T-helper 22 cell (primary cell): Measurements from ENCODE around the gene IGFBP7.

Experiments used
- DNase-seq: peaks from one replicate; pipeline ENCODE4 v3.0.0-alpha.2; 2020; ENCODE audit warnings: low read depth

Gene IGFBP7

GRCh38 chr4:57109847-57110639, at the start of gene IGFBP7:
Gene IGFBP7, minus strand, starts transcription at chr4:57110385. Its CDS starts 34 bp downstream, at chr4:57110351.
- no peak for DNase-seq

GRCh38 chr4:57159866-57160265, 49.7 kb upstream of the IGFBP7 start:
- no peak for DNase-seq

GRCh38 chr4:57158762-57159161, 48.6 kb upstream of the IGFBP7 start:
- DNase-seq: no peak

- no peak for DNase-seq
Observed at GRCh38 chr4:57158221-57158620, 48.0 kb upstream of the IGFBP7 start.

GRCh38 chr4:57157596-57158137, 47.5 kb upstream of the IGFBP7 start:
- DNase-seq: no peak

GRCh38 chr4:57156242-57156990, 46.2 kb upstream of the IGFBP7 start:
- DNase-seq: no peak

GRCh38 chr4:57154926-57155325, 44.7 kb upstream of the IGFBP7 start:
- DNase-seq: no peak

GRCh38 chr4:57154191-57154590, 44.0 kb upstream of the IGFBP7 start:
- no peak for DNase-seq

GRCh38 chr4:57153207-57153606, 43.0 kb upstream of the IGFBP7 start:
- no peak for DNase-seq

- DNase-seq: no peak
Observed at GRCh38 chr4:57151481-57151880, 41.3 kb upstream of the IGFBP7 start.

GRCh38 chr4:57149833-57150232, 39.6 kb upstream of the IGFBP7 start:
- no peak for DNase-seq

GRCh38 chr4:57148831-57149505, 38.8 kb upstream of the IGFBP7 start:
- DNase-seq: no peak

- no peak for DNase-seq
Observed at GRCh38 chr4:57148177-57148576, 38.0 kb upstream of the IGFBP7 start.

- DNase-seq: no peak
Observed at GRCh38 chr4:57147335-57148060, 37.3 kb upstream of the IGFBP7 start.

- DNase-seq: no peak
Observed at GRCh38 chr4:57146444-57146843, 36.3 kb upstream of the IGFBP7 start.

GRCh38 chr4:57144466-57144865, 34.3 kb upstream of the IGFBP7 start:
- DNase-seq: no peak

GRCh38 chr4:57139783-57140182, 29.6 kb upstream of the IGFBP7 start:
- DNase-seq: no peak

GRCh38 chr4:57137261-57137660, 27.1 kb upstream of the IGFBP7 start:
- DNase-seq: no peak

GRCh38 chr4:57136281-57136680, 26.1 kb upstream of the IGFBP7 start:
- DNase-seq: no peak

- no peak for DNase-seq
Observed at GRCh38 chr4:57132743-57133137, 22.6 kb upstream of the IGFBP7 start.

- no peak for DNase-seq
Observed at GRCh38 chr4:57131849-57132742, 21.9 kb upstream of the IGFBP7 start.
